ENCODE measurements around the gene MDM2.

MDM2 gene

GRCh38 chr12:68807576-68808387, at the start of gene MDM2:
TSS of gene MDM2 (plus strand) at chr12:68808177. CDS start at chr12:68808478, 301 bp downstream.
- peak; percentile 76 to 87 for DNase-seq

DNA sequence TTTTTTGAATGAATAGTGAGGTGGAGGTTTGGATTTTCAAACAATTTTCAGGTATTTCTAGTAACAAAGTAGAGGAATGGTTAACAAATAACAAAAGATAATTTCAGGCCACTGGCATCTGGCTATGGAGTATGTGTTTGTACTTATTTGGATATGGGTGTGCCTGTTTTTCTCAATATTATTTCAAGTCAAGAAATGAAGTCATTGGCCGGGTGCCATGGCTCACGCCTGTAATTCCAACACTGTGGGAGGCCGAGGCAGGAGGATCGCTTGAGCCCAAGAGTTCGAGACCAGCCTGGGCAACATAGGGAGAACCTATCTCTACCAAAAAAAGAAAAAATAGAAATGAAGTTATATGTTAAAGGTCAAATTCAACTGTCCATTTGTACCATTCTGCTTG, 48.1 kb upstream of the MDM2 start:
- no peak for DNase-seq

GRCh38 chr12:68760806-68761441, 47.1 kb upstream of the MDM2 start:
- no peak for DNase-seq

GRCh38 chr12:68761442-68761812, 46.5 kb upstream of the MDM2 start:
- DNase-seq, result no peak

DNA sequence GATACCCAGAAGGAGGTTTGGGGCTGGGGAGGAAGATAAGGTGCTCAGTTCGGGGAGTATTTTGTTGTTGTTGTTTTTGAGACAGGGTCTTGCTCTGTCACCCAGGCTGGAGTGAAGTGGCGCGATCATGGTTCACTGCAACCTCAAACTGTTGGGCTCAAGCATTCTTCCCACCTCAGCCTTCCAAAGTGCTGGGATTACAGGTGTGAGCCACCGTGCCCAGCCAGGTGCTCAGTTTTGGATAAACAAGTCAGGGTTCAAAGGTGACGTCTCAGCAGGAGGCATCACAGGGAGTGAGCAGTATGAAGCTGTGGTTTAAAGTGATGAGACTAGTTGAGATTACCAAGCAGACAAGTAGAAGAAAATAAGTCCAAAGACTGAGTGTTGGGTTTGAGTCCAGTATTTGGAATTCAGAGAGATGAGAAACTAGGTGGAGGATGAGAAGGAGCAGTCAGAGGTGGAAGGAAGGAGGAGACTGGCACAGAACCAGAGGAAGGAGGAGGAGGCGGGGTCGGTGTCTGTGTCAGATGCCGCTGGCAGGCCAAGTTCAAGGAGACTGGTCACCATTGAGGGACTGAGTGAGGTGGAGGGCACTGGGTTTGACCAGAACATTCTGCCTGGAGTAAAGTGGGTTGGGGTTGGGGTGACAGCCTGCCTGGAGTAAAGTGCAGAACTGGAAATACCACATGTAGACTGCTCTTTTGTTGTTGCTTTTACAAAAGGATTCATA, 45.9 kb upstream of the MDM2 start:
- no peak for DNase-seq

GRCh38 chr12:68762691-68763090, 45.3 kb upstream of the MDM2 start:
- no peak for DNase-seq

- no peak for DNase-seq
Observed at GRCh38 chr12:68765696-68766095, 42.3 kb upstream of the MDM2 start.

- DNase-seq, result no peak
Observed at GRCh38 chr12:68766646-68767045, 41.3 kb upstream of the MDM2 start.

DNA sequence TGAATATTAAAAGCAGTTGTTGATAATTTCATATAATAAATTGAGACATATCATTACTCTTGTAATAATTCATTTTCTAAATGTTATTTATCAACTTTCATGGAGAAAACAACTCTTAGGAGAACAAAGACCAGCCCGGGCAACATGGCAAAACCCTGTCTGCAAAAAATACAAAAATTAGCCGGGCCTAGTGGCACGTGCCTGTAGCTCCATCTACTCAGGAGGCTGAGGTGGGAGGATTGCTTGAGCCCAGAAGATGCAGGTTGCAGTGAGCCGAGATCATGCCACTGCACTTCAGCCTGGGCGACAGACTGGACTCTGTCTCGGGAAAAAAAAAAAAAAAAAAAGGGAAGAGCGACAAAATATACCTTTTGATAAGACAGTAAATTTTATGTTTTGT, 40.8 kb upstream of the MDM2 start:
- no peak for DNase-seq

DNA sequence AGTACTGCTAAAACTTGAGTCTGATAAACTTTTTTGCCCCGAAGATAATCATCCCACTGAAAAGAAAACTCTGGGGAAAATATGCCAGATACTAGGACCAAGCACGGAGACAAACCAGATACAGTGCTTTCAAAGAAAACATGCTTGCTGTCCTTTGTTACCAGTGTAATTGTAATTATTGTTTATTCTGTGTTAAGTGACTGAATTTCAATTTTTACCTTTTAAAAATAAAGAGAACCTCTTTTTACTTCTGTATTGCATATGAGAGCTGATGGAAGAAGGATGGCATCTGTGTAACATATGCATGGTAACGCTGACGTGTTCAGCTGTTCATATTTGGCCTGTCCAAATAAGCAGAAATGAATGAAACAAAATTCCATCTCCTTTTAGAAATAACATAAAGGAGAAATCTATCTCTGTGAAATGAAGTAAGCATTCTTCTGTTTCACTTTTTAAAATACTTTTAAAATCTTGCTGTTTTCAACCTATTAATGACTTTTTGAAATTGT, 39.5 kb upstream of the MDM2 start:
- no peak for DNase-seq

- no peak for DNase-seq
Observed at GRCh38 chr12:68769941-68770340, 38.0 kb upstream of the MDM2 start.

GRCh38 chr12:68771223-68771925, 36.6 kb upstream of the MDM2 start:
- no peak for DNase-seq

- no peak for DNase-seq
Observed at GRCh38 chr12:68772714-68773113, 35.3 kb upstream of the MDM2 start.

- DNase-seq, result no peak
Observed at GRCh38 chr12:68773582-68773981, 34.4 kb upstream of the MDM2 start.

DNA sequence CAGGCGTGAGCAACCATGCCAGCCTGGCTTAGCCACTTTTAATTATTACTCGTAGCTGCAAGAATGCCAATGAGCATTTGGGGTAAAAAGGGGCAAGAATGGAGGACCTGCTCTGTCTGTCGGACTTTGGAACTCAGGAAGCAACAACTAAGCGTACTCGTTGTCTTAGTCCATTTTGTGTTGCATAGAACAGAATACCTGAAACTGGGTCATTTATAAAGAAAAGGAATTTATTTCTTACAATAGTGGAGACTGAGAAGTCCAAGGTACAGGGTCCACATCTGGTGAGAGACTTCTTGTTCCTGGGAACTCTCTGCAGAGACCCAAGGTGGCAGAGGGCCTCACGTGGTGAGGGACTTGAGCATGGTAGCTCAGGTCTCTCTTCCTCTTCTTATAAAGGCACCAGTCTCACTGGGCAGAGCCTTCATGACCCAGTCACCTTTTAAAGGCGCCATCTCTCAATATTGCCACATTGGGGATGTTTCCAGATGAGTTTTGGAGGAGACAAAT, 32.8 kb upstream of the MDM2 start:
- DNase-seq, result no peak

- no peak for DNase-seq
Observed at GRCh38 chr12:68776976-68777610, 30.9 kb upstream of the MDM2 start.

- no peak for DNase-seq
Observed at GRCh38 chr12:68779280-68779679, 28.7 kb upstream of the MDM2 start.

- DNase-seq, result no peak
Observed at GRCh38 chr12:68780731-68781130, 27.2 kb upstream of the MDM2 start.

GRCh38 chr12:68781728-68782127, 26.2 kb upstream of the MDM2 start:
- no peak for DNase-seq

DNA sequence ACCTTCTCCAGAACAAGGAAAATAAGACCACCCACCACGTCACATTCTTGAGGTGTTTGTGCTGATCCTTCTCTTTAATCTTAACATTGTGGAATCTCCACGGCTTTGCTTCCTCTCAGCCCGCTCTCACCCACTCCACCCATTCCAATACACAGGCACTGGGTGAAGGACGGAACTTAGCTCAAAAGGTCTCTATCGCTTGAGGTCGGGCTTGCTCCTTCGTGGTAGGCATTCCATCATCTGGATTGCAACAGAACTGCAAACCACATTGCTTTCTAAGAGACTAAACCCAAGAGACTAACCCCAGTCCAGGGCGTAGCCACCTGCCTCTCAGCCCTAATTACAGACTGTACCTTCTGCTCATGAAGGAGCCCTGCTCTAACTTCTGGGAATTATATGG, 24.0 kb upstream of the MDM2 start:
- DNase-seq, result no peak

DNA sequence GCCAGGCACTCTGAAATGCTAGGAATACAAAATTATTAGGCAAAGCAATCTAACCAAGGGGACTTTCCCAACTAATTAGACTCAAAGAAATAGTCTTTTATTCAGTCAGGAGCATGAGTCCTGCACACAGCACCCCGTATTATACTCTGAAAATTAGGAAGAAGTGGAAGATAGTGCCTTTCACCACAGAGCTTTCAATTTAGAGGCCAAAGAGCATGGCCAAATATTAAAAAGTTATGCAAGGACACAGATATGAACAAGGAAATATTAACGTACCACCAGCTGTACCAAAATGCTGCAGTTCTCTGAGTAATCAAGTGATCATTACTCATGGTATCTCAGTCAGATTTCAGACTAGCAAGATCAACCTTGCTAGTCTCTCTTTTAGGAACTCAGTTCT, 22.6 kb upstream of the MDM2 start:
- DNase-seq, result no peak

DNA sequence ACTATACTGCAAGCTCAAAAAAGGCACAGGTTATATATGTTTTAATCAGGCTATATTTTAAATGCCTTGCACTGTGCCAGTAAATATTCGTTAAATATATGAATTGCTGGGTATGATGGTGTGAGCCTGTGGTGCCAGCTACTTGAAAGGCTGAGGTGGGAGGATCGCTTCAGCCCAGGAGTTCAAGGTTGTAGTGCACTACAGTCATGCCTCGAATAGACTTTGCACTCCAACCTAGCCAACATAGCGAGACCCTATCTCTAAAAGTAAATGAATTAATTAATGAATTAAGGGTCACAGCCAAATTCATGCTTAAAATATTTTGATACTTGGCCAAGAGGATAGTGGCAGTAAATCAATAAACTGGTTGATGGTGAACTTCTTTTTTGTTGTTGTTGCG, 22.2 kb upstream of the MDM2 start:
- no peak for DNase-seq
